Retina (tissue), 1 donor: ENCODE data around the gene SLC25A28.
"Not testable (repeated sequence)": the region's sequence is repeated elsewhere in the genome, so short reads cannot be mapped to it uniquely, and the experiment has no call there.

Experiments
- DNase-seq: peaks from one replicate; pipeline ENCODE4 v3.0.0-alpha.2; 2016

The SLC25A28 gene

GRCh38 chr10:99625124-99625523, 4.9 kb upstream of the SLC25A28 start:
- not testable (repeated sequence) for DNase-seq

GRCh38 chr10:99623919-99624318, 3.7 kb upstream of the SLC25A28 start:
- DNase-seq, result no peak

- DNase-seq, result no peak
Measured at GRCh38 chr10:99621454-99622251, 1.4 kb upstream of the SLC25A28 start.

GRCh38 chr10:99620711-99621453, 643 bp upstream of the SLC25A28 start:
- peak; percentile 98 for DNase-seq

- no peak for DNase-seq
Measured at GRCh38 chr10:99619090-99619800, 994 bp downstream of the SLC25A28 start.

- DNase-seq, result no peak
Measured at GRCh38 chr10:99617696-99618095, 2.5 kb downstream of the SLC25A28 start.

- no peak for DNase-seq
Measured at GRCh38 chr10:99615426-99615825, 4.8 kb downstream of the SLC25A28 start.

- peak; percentile 65 for DNase-seq
Measured at GRCh38 chr10:99612167-99612831, 7.9 kb downstream of the SLC25A28 start.

- DNase-seq, result no peak
Measured at GRCh38 chr10:99611326-99611725, 8.9 kb downstream of the SLC25A28 start.

- DNase-seq, result no peak
Measured at GRCh38 chr10:99610221-99610620, 10.0 kb downstream of the SLC25A28 start.

- no peak for DNase-seq
Measured at GRCh38 chr10:99609186-99609585, 11.1 kb downstream of the SLC25A28 start.

- DNase-seq, result no peak
Measured at GRCh38 chr10:99605351-99605750, 14.9 kb downstream of the SLC25A28 start.

- DNase-seq, result no peak
Measured at GRCh38 chr10:99604862-99605261, 15.4 kb downstream of the SLC25A28 start.

- no peak for DNase-seq
Measured at GRCh38 chr10:99598781-99599509, 21.3 kb downstream of the SLC25A28 start.

- DNase-seq, result no peak
Measured at GRCh38 chr10:99598011-99598410, 22.2 kb downstream of the SLC25A28 start.

GRCh38 chr10:99596708-99597107, 23.5 kb downstream of the SLC25A28 start:
- DNase-seq, result not testable (repeated sequence)

GRCh38 chr10:99595770-99596465, 24.3 kb downstream of the SLC25A28 start:
- no peak for DNase-seq

- no peak for DNase-seq
Measured at GRCh38 chr10:99595236-99595635, 25.0 kb downstream of the SLC25A28 start.

GRCh38 chr10:99593312-99593711, 26.9 kb downstream of the SLC25A28 start:
- no peak for DNase-seq

GRCh38 chr10:99590799-99591198, 29.4 kb downstream of the SLC25A28 start:
- DNase-seq, result no peak

GRCh38 chr10:99583687-99584086, 36.6 kb downstream of the SLC25A28 start:
- no peak for DNase-seq
